ENCODE measurements around the gene ZNF766. TPM values are rescaled to one million over a fixed set of nuclear protein-coding genes. Genes with fewer than 3 reads are reported as not detected.
A peak's percentile ranks its signal among the peaks of the same experiment; 100 is the strongest.
"Not testable (repeated sequence)": the region's sequence is repeated elsewhere in the genome, so short reads cannot be mapped to it uniquely, and the experiment has no call there.

ZNF766 gene
- polyA plus RNA-seq, 1 donor (not counting 4 experiments of a cell fraction or from before 2014, with no cell fraction given), result 10.6 TPM

DNA sequence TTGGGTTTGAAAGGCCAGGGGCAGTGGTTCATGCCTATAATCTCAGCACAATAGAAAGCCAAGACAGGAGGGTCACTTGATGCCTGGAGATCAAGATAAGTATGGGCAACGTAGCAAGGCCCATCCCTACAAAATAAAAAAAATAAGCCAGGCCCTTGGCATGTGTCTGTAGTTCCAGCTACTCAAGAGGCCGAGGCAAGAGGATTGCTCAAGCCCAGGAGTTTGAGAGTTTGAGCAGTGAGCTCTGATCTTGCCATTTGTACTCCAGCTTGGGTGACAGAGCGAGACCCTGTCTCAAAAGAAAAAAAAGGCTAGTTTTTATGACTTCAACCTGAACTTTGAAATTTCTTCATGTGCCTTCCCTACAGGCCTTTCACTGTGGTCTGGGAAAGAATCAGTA lies 22.4 kb downstream of the ZNF766 start:
- no peaks in the 10 kb centered on the region for H3K79me2 ChIP-seq (ENCODE audit: control insufficient read depth, insufficient read depth, low read length)
- H3K27me3 ChIP-seq (ENCODE audit: control insufficient read depth, extremely low read depth, insufficient read depth, low read length), result no peaks in the 10 kb centered on the region
- no peaks in the 10 kb centered on the region for H3K9me1 ChIP-seq (ENCODE audit: control insufficient read depth, extremely low read depth, insufficient read depth, low read length)
- no peak overlapping the region for H3K27ac ChIP-seq (ENCODE audit: control insufficient read depth, insufficient read depth, low read length)
- TF ChIP-seq CTCF (optimal IDR thresholded peaks at IDR 0.05 in 1 of 3, IDR thresholded peaks at IDR 0.05 in 1 of 3, conservative IDR thresholded peaks at IDR 0.05 in 1 of 3; ENCODE audit: extremely low read depth in 1 of 3, insufficient read depth in 2 of 3, low read length in 3 of 3) (no peak), EZH2 (IDR thresholded peaks at IDR 0.05; ENCODE audit: low read length) (no peak)
- H3K4me3 ChIP-seq (ENCODE audit: control insufficient read depth in 2 of 3, extremely low read depth in 1 of 3, insufficient read depth in 2 of 3, low read depth in 1 of 3, low read length in 3 of 3), result no peak overlapping the region
- FAIRE-seq (no peak), DNase-seq (ENCODE audit: low read depth, low spot score) (no peak)
- dilution Hi-C loops (cut with MboI; ENCODE audit: extremely low pct_ligation_motif_present, low sequenced_read_pairs), result no loop called here
- no peak overlapping the region for H3K4me2 ChIP-seq (ENCODE audit: control insufficient read depth, extremely low read depth, insufficient read depth, low read depth, low read length)
- H3K9ac ChIP-seq (ENCODE audit: control insufficient read depth, extremely low read depth, insufficient read depth, low read length), result no peak overlapping the region
- H3K36me3 ChIP-seq (ENCODE audit: control insufficient read depth in 2 of 2, extremely low read depth in 1 of 2, insufficient read depth in 2 of 2, low read length in 2 of 2), result peaks cover 3 to 8% of the 10 kb centered on the region in 2 experiments
- H3K9me3 ChIP-seq (ENCODE audit: control insufficient read depth, low read depth, low read length), result peaks cover 5% of the 10 kb centered on the region
- H2AFZ ChIP-seq (ENCODE audit: control insufficient read depth, low read length), result no peak overlapping the region
- no peaks in the 10 kb centered on the region for H3K4me1 ChIP-seq (ENCODE audit: control insufficient read depth, extremely low read depth, insufficient read depth, low read length)
- no peaks in the 10 kb centered on the region for H4K20me1 ChIP-seq (ENCODE audit: control insufficient read depth, extremely low read depth, insufficient read depth, low read length)

- H3K27ac ChIP-seq (ENCODE audit: control insufficient read depth, insufficient read depth, low read length); H2AFZ ChIP-seq (ENCODE audit: control insufficient read depth, low read length); H4K20me1 ChIP-seq (ENCODE audit: control insufficient read depth, extremely low read depth, insufficient read depth, low read length); H3K4me2 ChIP-seq (ENCODE audit: control insufficient read depth, extremely low read depth, insufficient read depth, low read depth, low read length); H3K4me1 ChIP-seq (ENCODE audit: control insufficient read depth, extremely low read depth, insufficient read depth, low read length); FAIRE-seq; H3K9me1 ChIP-seq (ENCODE audit: control insufficient read depth, extremely low read depth, insufficient read depth, low read length); H3K4me3 ChIP-seq (ENCODE audit: control insufficient read depth in 2 of 3, extremely low read depth in 1 of 3, insufficient read depth in 2 of 3, low read depth in 1 of 3, low read length in 3 of 3); DNase-seq (ENCODE audit: low read depth, low spot score); H3K36me3 ChIP-seq (ENCODE audit: control insufficient read depth in 2 of 2, extremely low read depth in 1 of 2, insufficient read depth in 2 of 2, low read length in 2 of 2); dilution Hi-C loops (cut with MboI; ENCODE audit: extremely low pct_ligation_motif_present, low sequenced_read_pairs); H3K79me2 ChIP-seq (ENCODE audit: control insufficient read depth, insufficient read depth, low read length); H3K27me3 ChIP-seq (ENCODE audit: control insufficient read depth, extremely low read depth, insufficient read depth, low read length); H3K9ac ChIP-seq (ENCODE audit: control insufficient read depth, extremely low read depth, insufficient read depth, low read length); H3K9me3 ChIP-seq (ENCODE audit: control insufficient read depth, low read depth, low read length): not testable (repeated sequence)
These were observed 23.6 kb downstream of the ZNF766 start for GRCh38 chr19:52292946-52293345.

DNA sequence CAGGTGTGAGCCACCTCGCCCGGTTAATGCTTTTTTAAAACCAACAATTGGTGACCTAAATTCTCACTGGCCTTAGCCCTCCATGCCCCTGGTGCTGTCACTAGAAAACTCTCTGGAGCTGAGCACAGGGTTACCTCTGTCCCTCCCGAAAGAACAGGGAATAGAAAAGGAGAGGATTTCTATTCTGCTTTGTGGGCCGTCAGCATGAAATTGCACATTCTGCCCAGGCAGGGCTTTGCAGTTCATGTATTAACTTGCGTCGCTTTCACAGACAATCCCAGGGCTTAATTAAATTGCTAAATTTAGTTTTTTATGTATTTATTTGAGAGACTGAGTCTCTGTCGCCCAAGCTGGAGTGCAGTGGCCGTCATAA lies 27.0 kb downstream of the ZNF766 start:
- H3K79me2 ChIP-seq (ENCODE audit: control insufficient read depth, insufficient read depth, low read length), result peaks cover 17% of the 10 kb centered on the region
- peak overlapping the region; percentile 82 for H2AFZ ChIP-seq (ENCODE audit: control insufficient read depth, low read length)
- H3K9me3 ChIP-seq (ENCODE audit: control insufficient read depth, low read depth, low read length), result peaks cover 5% of the 10 kb centered on the region
- H3K9ac ChIP-seq (ENCODE audit: control insufficient read depth, extremely low read depth, insufficient read depth, low read length), result peak overlapping the region; percentile 58
- H3K36me3 ChIP-seq (ENCODE audit: control insufficient read depth in 2 of 2, extremely low read depth in 1 of 2, insufficient read depth in 2 of 2, low read length in 2 of 2), result peaks cover 8 to 12% of the 10 kb centered on the region in 2 experiments
- FAIRE-seq (no peak), DNase-seq (ENCODE audit: low read depth, low spot score) (no peak)
- H3K4me1 ChIP-seq (ENCODE audit: control insufficient read depth, extremely low read depth, insufficient read depth, low read length), result no peaks in the 10 kb centered on the region
- peak overlapping the region; percentile 74 to 85 (median 79) for H3K4me3 ChIP-seq (ENCODE audit: control insufficient read depth in 2 of 3, extremely low read depth in 1 of 3, insufficient read depth in 2 of 3, low read depth in 1 of 3, low read length in 3 of 3)
- H4K20me1 ChIP-seq (ENCODE audit: control insufficient read depth, extremely low read depth, insufficient read depth, low read length), result no peaks in the 10 kb centered on the region
- no peaks in the 10 kb centered on the region for H3K27me3 ChIP-seq (ENCODE audit: control insufficient read depth, extremely low read depth, insufficient read depth, low read length)
- TF ChIP-seq EZH2 (IDR thresholded peaks at IDR 0.05; ENCODE audit: low read length) (no peak), CTCF (optimal IDR thresholded peaks at IDR 0.05 in 1 of 3, IDR thresholded peaks at IDR 0.05 in 1 of 3, conservative IDR thresholded peaks at IDR 0.05 in 1 of 3; ENCODE audit: extremely low read depth in 1 of 3, insufficient read depth in 2 of 3, low read length in 3 of 3) (no peak)
- no peak overlapping the region for H3K27ac ChIP-seq (ENCODE audit: control insufficient read depth, insufficient read depth, low read length)
- dilution Hi-C loops (cut with MboI; ENCODE audit: extremely low pct_ligation_motif_present, low sequenced_read_pairs), result no loop called here
- H3K4me2 ChIP-seq (ENCODE audit: control insufficient read depth, extremely low read depth, insufficient read depth, low read depth, low read length), result peak overlapping the region; percentile 89
- H3K9me1 ChIP-seq (ENCODE audit: control insufficient read depth, extremely low read depth, insufficient read depth, low read length), result no peaks in the 10 kb centered on the region

All from keratinocyte (primary cell).